H9 (cell line): ENCODE data around the gene FREM2. TPM values are rescaled to one million over a fixed set of nuclear protein-coding genes. Genes with fewer than 3 reads are reported as not detected.

Experiments used
- DNase-seq: peaks from one replicate; pipeline ENCODE4 v3.0.0-alpha.2; 2017
- H2AFZ ChIP-seq: one replicate; pipeline ENCODE4 v1.6.1; 2013; ENCODE audit warnings: mild to moderate bottlenecking, low read length, control low read depth, moderate library complexity
- H2AK5ac ChIP-seq: 2 replicates; pipeline ENCODE4 v1.6.1; 2013; ENCODE audit warnings: low read length, control low read depth, mixed read lengths; ENCODE audit not compliant: insufficient read length
- H2BK120ac ChIP-seq: one replicate; pipeline ENCODE4 v1.6.1; 2013; ENCODE audit warnings: low read depth, mild to moderate bottlenecking, low read length, control low read depth, inconsistent platforms; ENCODE audit not compliant: poor library complexity, severe bottlenecking
- H2BK12ac ChIP-seq: 2 replicates; pipeline ENCODE4 v1.6.1; 2013; ENCODE audit warnings: low read length, control low read depth, mixed read lengths, low read depth; ENCODE audit not compliant: insufficient read length
- H2BK15ac ChIP-seq: 2 replicates; pipeline ENCODE4 v1.6.1; 2013; ENCODE audit warnings: low read depth, low read length, control low read depth
- H2BK20ac ChIP-seq: one replicate; pipeline ENCODE4 v1.6.1; 2013; ENCODE audit warnings: low read depth, mild to moderate bottlenecking, low read length, control low read depth, inconsistent platforms; ENCODE audit not compliant: poor library complexity, severe bottlenecking
- H2BK5ac ChIP-seq: 2 replicates; pipeline ENCODE4 v1.6.1; 2013; ENCODE audit warnings: low read length, control low read depth, mixed read lengths; ENCODE audit not compliant: insufficient read length
- H3K14ac ChIP-seq: 2 replicates; pipeline ENCODE4 v1.6.1; 2013; ENCODE audit warnings: low read length, control low read depth; ENCODE audit not compliant: insufficient read depth
- H3K18ac ChIP-seq: 2 replicates; pipeline ENCODE4 v1.6.1; 2013; ENCODE audit warnings: low read depth, mild to moderate bottlenecking, mixed read lengths, low read length, control low read depth; ENCODE audit not compliant: insufficient read length
- H3K23ac ChIP-seq: 2 replicates; pipeline ENCODE4 v1.6.1; 2013; ENCODE audit warnings: low read length, control low read depth, mixed read lengths, low read depth; ENCODE audit not compliant: insufficient read length
- H3K23me2 ChIP-seq: 2 replicates; pipeline ENCODE4 v1.6.1; 2013; ENCODE audit warnings: low read depth, mild to moderate bottlenecking, mixed read lengths, low read length, control low read depth; ENCODE audit not compliant: insufficient read length, poor library complexity, severe bottlenecking
- H3K27ac ChIP-seq: 2 replicates; pipeline ENCODE4 v1.5.1; 2013; ENCODE audit warnings: low read length, control low read depth, mixed read lengths, low read depth; ENCODE audit not compliant: insufficient read length
- H3K27me3 ChIP-seq: 2 replicates; pipeline ENCODE4 v1.6.1; 2013; ENCODE audit warnings: low read length, control low read depth, inconsistent platforms; ENCODE audit not compliant: insufficient read depth
- H3K4ac ChIP-seq: 2 replicates; pipeline ENCODE4 v1.6.1; 2013; ENCODE audit warnings: low read depth, mild to moderate bottlenecking, control low read depth, inconsistent platforms, low read length, moderate library complexity
- H3K4me1 ChIP-seq: 2 replicates; pipeline ENCODE4 v1.6.1; 2013; ENCODE audit warnings: low read length, control low read depth, inconsistent platforms; ENCODE audit not compliant: insufficient read depth
- H3K4me2 ChIP-seq: 2 replicates; pipeline ENCODE4 v1.6.1; 2013; ENCODE audit warnings: low read length, control low read depth, mixed read lengths; ENCODE audit not compliant: insufficient read length, insufficient read depth
- H3K56ac ChIP-seq: 2 replicates; pipeline ENCODE4 v1.6.1; 2013; ENCODE audit warnings: low read depth, mild to moderate bottlenecking, mixed read lengths, low read length, control low read depth; ENCODE audit not compliant: insufficient read length
- H3K79me1 ChIP-seq: 2 replicates; pipeline ENCODE4 v1.6.1; 2013; ENCODE audit warnings: low read depth, mild to moderate bottlenecking, moderate library complexity, low read length, control low read depth, inconsistent platforms; ENCODE audit not compliant: insufficient read depth, poor library complexity, severe bottlenecking
- H3K79me2 ChIP-seq: 2 replicates; pipeline ENCODE4 v1.6.1; 2013; ENCODE audit warnings: low read length, control low read depth, inconsistent platforms; ENCODE audit not compliant: insufficient read depth
- H3K9ac ChIP-seq: 2 replicates; pipeline ENCODE4 v1.6.1; 2013; ENCODE audit warnings: low read length, control low read depth, mixed read lengths; ENCODE audit not compliant: insufficient read length; ENCODE audit errors: extremely low read depth
- H3K9me3 ChIP-seq: one replicate; pipeline ENCODE4 v1.6.1; 2013; ENCODE audit warnings: low read depth, low read length, inconsistent platforms; ENCODE audit not compliant: control insufficient read depth
- H3T11ph ChIP-seq: one replicate; pipeline ENCODE4 v1.6.1; 2013; ENCODE audit warnings: mild to moderate bottlenecking, low read length, control low read depth, inconsistent platforms
- H4K20me1 ChIP-seq: one replicate; pipeline ENCODE4 v1.6.1; 2013; ENCODE audit not compliant: control insufficient read depth, insufficient read length, insufficient read depth
- H4K5ac ChIP-seq: 2 replicates; pipeline ENCODE4 v1.6.1; 2013; ENCODE audit warnings: low read depth, mild to moderate bottlenecking, mixed read lengths, low read length, control low read depth; ENCODE audit not compliant: insufficient read length
- H4K8ac ChIP-seq: replicated peaks from 2 replicates; pipeline ENCODE4 v1.6.1; 2013; ENCODE audit warnings: low read length, control low read depth, mixed read lengths, low read depth; ENCODE audit not compliant: insufficient read length
- H4K91ac ChIP-seq: 2 replicates; pipeline ENCODE4 v1.6.1; 2013; ENCODE audit warnings: low read depth, mild to moderate bottlenecking, moderate library complexity, mixed read lengths, low read length, control low read depth; ENCODE audit not compliant: insufficient read length
- H3K27ac Mint-ChIP-seq, 3 experiments: 2 replicates in 2 of 3; 3 replicates in 1 of 3; pipeline ENCODE4 v1.8.0; 2020 to 2021; ENCODE audit warnings: mixed read lengths in 3 of 3, mild to moderate bottlenecking in 1 of 3, moderate library complexity in 1 of 3
- H3K27me3 Mint-ChIP-seq: 2 replicates; pipeline ENCODE4 v1.8.0; 2021; ENCODE audit warnings: low read depth, mild to moderate bottlenecking, moderate library complexity, mixed read lengths
- H3K36me3 Mint-ChIP-seq, 3 experiments: 2 replicates in 2 of 3; 3 replicates in 1 of 3; pipeline ENCODE4 v1.8.0; 2020 to 2021; ENCODE audit warnings: low read depth in 3 of 3, mixed read lengths in 3 of 3; ENCODE audit not compliant: insufficient read depth in 1 of 3
- H3K4me1 Mint-ChIP-seq, 2 experiments: 2 replicates each; pipeline ENCODE4 v1.8.0; 2020; ENCODE audit warnings: mixed read lengths in 2 of 2
- H3K4me3 Mint-ChIP-seq, 2 experiments: 2 replicates in 1 of 2; 3 replicates in 1 of 2; pipeline ENCODE4 v1.8.0; 2020 to 2021; ENCODE audit warnings: mild to moderate bottlenecking in 2 of 2, mixed read lengths in 2 of 2, moderate library complexity in 1 of 2
- H3K9me3 Mint-ChIP-seq, 2 experiments: 2 replicates in 1 of 2; 3 replicates in 1 of 2; pipeline ENCODE4 v1.8.0; 2020; ENCODE audit warnings: mild to moderate bottlenecking in 2 of 2, mixed read lengths in 2 of 2, moderate library complexity in 1 of 2
- CTCF ChIP-seq: fragments of 200-600 bp; sonication (generic); conservative IDR thresholded peaks from 3 replicates; pipeline ENCODE4 v1.8.0; 2021; ENCODE audit warnings: antibody characterized with exemption, mild to moderate bottlenecking
- WGBS: extraction: QIAGEN DNeasy Blood & Tissue Kit; methylation state at CpG from one replicate; pipeline ENCODE4 v1.1.7; 2013; ENCODE audit warnings: missing lambda C conversion rate, low lambda C conversion rate, mixed read lengths; ENCODE audit not compliant: insufficient read length; ENCODE audit errors: extremely low coverage; 5-methylcytosine and 5-hydroxymethylcytosine counted together
- total RNA-seq: library from RNA; stranded (reverse); gene quantifications from 2 replicates; pipeline ENCODE4 v1.2.1, GENCODE V29; 2021

Gene FREM2
- total RNA-seq, 1 experiment from 2014 or later: 16.0 TPM

GRCh38 chr13:38703255-38703654 lies 16.4 kb downstream of the FREM2 start:
- H2BK12ac ChIP-seq: no peak overlapping the region
- H2BK20ac ChIP-seq: no peak overlapping the region
- H3K23me2 ChIP-seq: no peaks in the 10 kb centered on the region
- no peaks in the 10 kb centered on the region for H3K79me2 ChIP-seq
- H3K27ac ChIP-seq: no peak overlapping the region
- H3K4ac ChIP-seq: no peak overlapping the region
- H3K4me3 Mint-ChIP-seq: no peak overlapping the region
- H3K9me3 ChIP-seq: no peaks in the 10 kb centered on the region
- H3K14ac ChIP-seq: no peak overlapping the region
- no CpG with 5 or more reads among the region's 1 CpG for WGBS
- H3K36me3 Mint-ChIP-seq: peaks cover 0 to 4% (median 2%) of the 10 kb centered on the region in 3 experiments; a peak in 1 of 7 replicates
- no peak overlapping the region for H4K91ac ChIP-seq
- no peak overlapping the region for H4K5ac ChIP-seq
- no peak overlapping the region for H2BK5ac ChIP-seq
- no peak for DNase-seq
- H3K4me1 Mint-ChIP-seq: peaks cover 7 to 9% of the 10 kb centered on the region in 2 experiments
- H3K27ac Mint-ChIP-seq: no peak overlapping the region
- no peak overlapping the region for H3K9ac ChIP-seq
- H2AFZ ChIP-seq: no peak overlapping the region
- H2BK120ac ChIP-seq: no peak overlapping the region
- H2BK15ac ChIP-seq: no peak overlapping the region
- no peak overlapping the region for H3K56ac ChIP-seq
- H3K9me3 Mint-ChIP-seq: no peaks in the 10 kb centered on the region
- H3K18ac ChIP-seq: no peak overlapping the region
- no peaks in the 10 kb centered on the region for H3K4me1 ChIP-seq
- H2AK5ac ChIP-seq: no peak overlapping the region
- H4K20me1 ChIP-seq: no peaks in the 10 kb centered on the region
- no peak overlapping the region for H3K4me2 ChIP-seq
- H3K27me3 ChIP-seq: no peaks in the 10 kb centered on the region
- no peaks in the 10 kb centered on the region for H3K27me3 Mint-ChIP-seq
- no peak overlapping the region for H4K8ac ChIP-seq
- H3K23ac ChIP-seq: no peak overlapping the region
- H3K79me1 ChIP-seq: no peaks in the 10 kb centered on the region
- TF ChIP-seq CTCF: no peak
- H3T11ph ChIP-seq: no peak overlapping the region
